ENCODE results near the gene COL6A3. TPM values are rescaled to one million over a fixed set of nuclear protein-coding genes. Genes with fewer than 3 reads are reported as not detected.

Gene COL6A3
- polyA plus RNA-seq, 3 donors, result 47.7 to 137 (median 66.2) TPM

- H3K27ac ChIP-seq (ENCODE audit: low read depth, low read length), result no peak overlapping the region
- 74 to 88% (median 83%) methylated on average over 6 of the region's 6 CpGs for WGBS, 3 donors
These were observed 32.3 kb upstream of the COL6A3 start for GRCh38 chr2:237446338-237446665.

- no peak overlapping the region for H3K27ac ChIP-seq (ENCODE audit: low read depth, low read length)
- WGBS, 3 donors, result 85 to 94% (median 89%) methylated on average over 26 of the region's 26 CpGs
These were observed 31.8 kb upstream of the COL6A3 start for GRCh38 chr2:237445611-237446337.

DNA sequence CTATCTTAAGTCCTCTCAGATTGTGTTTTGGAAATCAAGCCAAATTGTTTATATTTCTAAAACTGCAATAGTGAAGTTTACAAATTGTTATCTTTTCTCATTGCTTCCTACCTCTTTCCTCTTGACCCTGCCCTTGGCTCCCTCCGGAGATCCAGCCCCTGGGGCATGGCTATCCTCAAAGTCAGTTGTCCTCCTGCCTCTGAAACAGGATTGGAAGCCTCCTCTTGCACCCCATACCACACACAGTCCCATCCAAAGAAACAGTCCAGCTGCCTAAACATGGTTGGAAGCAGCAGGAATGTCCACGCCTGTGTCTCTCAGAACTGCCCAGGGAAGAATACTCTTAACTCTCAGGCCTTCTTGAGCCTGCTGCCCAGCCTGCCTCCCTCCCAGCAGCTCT, 30.1 kb upstream of the COL6A3 start:
- H3K27ac ChIP-seq (ENCODE audit: low read depth, low read length), result no peak overlapping the region
- 81 to 90% (median 89%) methylated on average over 2 of the region's 2 CpGs for WGBS, 3 donors

GRCh38 chr2:237441605-237442274, 27.8 kb upstream of the COL6A3 start:
- H3K27ac ChIP-seq (ENCODE audit: low read depth, low read length), result no peak overlapping the region
- 44 to 45% (median 45%) methylated on average over 2 of the region's 2 CpGs for WGBS, 3 donors

GRCh38 chr2:237440819-237441281, 26.9 kb upstream of the COL6A3 start:
- 38 to 49% (median 43%) methylated on average over 2 of the region's 2 CpGs for WGBS, 3 donors
- no peak overlapping the region for H3K27ac ChIP-seq (ENCODE audit: low read depth, low read length)

GRCh38 chr2:237438080-237438940, 24.3 kb upstream of the COL6A3 start:
- WGBS, 3 donors, result 34 to 58% (median 37%) methylated on average over 8 of the region's 8 CpGs

DNA sequence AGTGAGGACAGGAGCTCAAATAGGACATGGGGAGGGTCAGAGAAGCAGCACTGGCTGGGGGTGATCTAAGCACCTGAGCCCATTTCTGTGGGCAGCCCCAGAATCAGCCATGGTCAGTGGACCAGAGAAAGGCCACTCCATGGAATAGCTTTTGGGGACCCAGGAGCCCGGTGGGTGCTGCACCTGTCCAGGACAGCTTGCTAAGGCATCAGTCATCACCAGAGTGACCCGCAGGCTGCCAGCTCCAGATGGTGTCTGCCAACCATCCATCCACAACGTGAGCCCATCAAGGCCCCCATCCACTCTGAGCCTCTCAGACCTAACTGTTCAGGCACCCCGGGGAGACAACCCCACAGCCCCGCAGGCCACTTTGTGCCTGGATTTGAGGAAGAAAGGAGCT, 23.6 kb upstream of the COL6A3 start:
- WGBS, 3 donors, result 77 to 84% (median 77%) methylated on average over 5 of the region's 5 CpGs
- no peak overlapping the region for H3K27ac ChIP-seq (ENCODE audit: low read depth, low read length)

More at GRCh38 chr2:237438080-237438940, 24.3 kb upstream of the COL6A3 start:
- no peak overlapping the region for H3K27ac ChIP-seq (ENCODE audit: low read depth, low read length)

DNA sequence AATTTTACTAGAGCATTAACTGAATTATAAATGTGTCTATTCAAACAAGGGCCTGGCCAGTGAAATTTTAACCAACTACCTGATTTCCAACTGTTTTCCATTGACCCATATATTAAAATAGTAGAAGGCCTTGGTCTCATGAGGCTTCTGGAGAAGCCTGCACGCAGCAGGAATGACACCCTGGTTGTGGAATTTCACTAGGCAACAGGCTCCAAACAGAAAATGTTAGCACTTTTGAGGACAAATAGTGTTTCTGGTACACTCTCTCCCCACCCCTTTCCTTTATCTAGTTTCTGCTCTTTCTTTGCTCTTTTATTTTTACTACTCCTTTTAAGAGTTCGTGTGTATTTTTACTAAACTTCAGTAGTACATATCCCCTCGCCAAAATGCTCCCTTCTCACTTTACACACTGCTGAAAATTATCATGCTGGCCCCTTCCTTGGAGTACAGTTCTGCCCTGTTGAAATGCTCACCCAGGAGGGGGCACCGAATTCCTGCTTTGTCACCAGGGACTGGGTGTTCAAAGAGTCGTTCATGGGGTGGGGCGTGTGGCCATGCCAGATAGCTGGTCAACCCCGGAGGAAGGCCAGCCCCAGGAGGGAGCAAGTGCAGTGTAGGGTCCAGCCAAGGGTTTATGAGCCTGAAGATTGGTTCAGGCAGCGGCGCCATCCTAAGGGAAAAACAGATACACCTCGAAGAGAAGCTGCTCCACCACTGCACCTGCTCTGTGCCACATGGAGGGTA, 22.1 kb upstream of the COL6A3 start:
- H3K27ac ChIP-seq (ENCODE audit: low read depth, low read length), result no peak overlapping the region
- WGBS, 3 donors, result 69 to 71% (median 69%) methylated on average over 10 of the region's 10 CpGs

DNA sequence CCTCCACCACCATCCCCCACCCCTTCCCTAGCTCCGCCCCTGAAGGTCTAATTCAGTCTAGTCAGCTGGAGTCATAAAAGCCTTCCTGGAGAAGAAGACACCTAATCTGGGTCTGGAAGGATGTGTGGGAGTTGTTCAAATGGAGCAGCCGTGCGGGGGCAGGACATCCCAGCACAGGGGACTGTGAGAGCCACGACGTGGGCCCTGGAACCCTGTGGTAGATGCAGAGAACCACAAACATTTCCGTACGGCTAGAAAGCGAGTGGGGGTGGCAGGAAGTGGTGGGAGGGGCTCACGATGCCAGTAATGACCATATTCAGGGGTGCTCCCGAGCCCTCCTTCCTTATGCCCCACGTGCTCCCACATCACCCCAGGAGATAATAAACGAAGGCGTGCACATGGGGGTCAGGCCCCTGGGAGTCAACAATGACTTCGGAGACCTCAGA, 20.9 kb upstream of the COL6A3 start:
- H3K27ac ChIP-seq (ENCODE audit: low read depth, low read length), result no peak overlapping the region
- 19 to 45% (median 20%) methylated on average over 14 of the region's 14 CpGs for WGBS, 3 donors

DNA sequence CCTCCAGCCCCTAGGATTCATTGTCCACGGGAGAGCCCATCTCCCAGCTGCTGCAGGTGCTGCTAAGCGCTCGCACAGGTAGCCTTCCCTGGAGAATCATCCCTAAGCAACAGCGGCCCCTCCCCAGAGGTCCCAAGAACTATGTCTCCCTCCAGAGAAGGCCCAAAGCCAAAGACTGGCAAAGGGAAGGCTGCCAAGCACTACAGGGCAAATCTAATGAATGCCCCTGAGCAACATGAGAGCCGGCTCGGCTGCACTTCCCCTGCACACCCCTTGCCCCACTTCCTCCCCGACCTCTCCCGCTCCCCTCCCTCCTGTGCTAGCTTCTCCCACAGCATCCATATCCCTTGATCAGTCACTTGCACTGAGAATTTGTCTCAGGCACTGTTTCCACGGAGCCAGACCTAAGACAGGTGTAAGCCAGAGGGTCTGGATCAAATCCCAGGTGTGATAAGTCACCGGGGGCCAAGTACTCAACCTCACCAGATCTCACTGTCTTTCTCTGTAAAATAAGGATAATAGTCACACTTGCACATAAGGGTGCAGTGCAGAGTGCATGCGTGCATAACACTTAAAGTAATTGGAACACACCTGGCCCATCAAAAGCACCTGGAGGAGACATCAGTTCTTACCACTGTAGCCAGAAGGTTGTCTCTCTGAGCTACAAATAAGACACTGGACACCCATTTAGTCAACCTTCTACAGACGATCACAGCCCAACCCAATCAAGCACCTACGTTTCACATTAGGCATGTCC, 20.1 kb upstream of the COL6A3 start:
- 57 to 68% (median 65%) methylated on average over 13 of the region's 13 CpGs for WGBS, 3 donors
- H3K27ac ChIP-seq (ENCODE audit: low read depth, low read length), result no peak overlapping the region

DNA sequence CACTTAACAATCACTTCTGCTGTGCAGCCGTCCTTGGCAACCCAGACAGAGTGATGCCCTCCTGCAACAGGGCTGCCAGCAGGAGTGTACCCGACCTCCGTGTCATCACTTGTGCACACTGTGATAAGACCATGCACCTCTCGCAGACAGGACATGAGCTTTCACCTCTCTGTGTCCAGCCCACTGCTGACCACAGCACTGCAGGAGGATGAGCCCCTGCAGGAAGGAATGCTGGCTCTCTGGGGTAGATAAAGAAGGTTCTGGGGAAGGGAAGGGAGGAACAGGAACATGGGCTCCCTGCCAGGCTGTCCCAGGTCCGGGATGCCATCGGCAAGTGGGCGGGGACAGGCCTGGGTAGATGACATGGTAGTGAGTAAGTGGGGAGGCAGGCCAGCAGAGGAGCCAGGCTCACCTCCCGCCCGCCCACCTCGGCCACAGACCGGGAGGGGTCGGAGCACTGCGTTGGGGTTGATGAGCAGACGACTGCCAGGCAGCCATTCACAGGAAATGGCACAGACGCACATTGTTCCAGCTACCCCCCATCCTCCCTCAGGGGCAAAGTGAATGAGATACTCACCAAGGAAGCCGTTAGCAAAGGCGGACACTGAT, 18.6 kb upstream of the COL6A3 start:
- H3K27ac ChIP-seq (ENCODE audit: low read depth, low read length), result no peak overlapping the region
- WGBS, 3 donors, result 35 to 63% (median 54%) methylated on average over 17 of the region's 17 CpGs

GRCh38 chr2:237431837-237432236, 17.9 kb upstream of the COL6A3 start:
- H3K27ac ChIP-seq (ENCODE audit: low read depth, low read length), result no peak overlapping the region
- WGBS, 3 donors, result 88 to 96% (median 95%) methylated on average over 4 of the region's 4 CpGs

DNA sequence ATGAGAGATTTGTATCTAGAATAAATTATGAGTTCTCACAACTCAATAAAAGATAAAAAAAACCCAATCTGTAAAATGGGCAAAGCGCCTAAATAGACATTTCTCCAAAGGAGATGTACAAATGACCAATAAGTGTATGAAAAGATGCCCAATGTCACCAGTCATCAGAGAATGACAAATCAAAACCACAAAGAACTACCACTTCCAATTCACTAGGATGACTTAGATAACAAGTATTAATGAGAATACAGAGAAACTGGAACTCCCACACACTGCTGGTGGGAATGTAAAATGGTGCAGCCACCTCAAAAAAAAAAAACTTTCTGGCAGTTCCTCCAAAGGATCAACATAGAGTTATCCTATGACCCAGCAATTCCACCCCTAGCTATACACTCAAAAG, 17.4 kb upstream of the COL6A3 start:
- WGBS, 3 donors, result 86 to 94% (median 92%) methylated on average over 1 of the region's 1 CpG
- no peak overlapping the region for H3K27ac ChIP-seq (ENCODE audit: low read depth, low read length)

DNA sequence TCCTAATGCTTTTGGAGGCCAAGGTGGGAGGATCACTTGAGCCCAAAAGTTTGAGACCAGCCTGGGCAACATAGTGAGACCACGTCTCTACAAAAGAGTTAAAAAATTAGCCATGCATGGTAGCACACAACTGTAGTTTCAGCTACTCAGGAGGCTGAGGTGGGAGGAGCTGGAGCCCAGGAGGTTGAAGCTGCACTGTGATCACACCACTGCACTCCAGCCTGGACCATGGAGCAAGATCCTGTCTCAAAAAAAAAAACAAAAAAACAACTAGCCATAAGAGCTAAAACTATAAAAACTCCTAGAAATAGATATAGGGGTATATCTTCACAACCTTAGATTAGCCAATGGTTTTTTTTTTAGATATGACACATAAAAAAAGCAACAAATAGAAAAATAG, 16.9 kb upstream of the COL6A3 start:
- WGBS, 3 donors, result 79 to 93% (median 84%) methylated on average over 1 of the region's 1 CpG
- no peak overlapping the region for H3K27ac ChIP-seq (ENCODE audit: low read depth, low read length)

GRCh38 chr2:237429753-237430152, 15.8 kb upstream of the COL6A3 start:
- H3K27ac ChIP-seq (ENCODE audit: low read depth, low read length), result no peak overlapping the region
- WGBS, 3 donors, result 59 to 79% (median 67%) methylated on average over 3 of the region's 3 CpGs

GRCh38 chr2:237427769-237428506, 14.0 kb upstream of the COL6A3 start:
- H3K27ac ChIP-seq (ENCODE audit: low read depth, low read length), result no peak overlapping the region
- 84 to 94% (median 94%) methylated on average over 5 of the region's 5 CpGs for WGBS, 3 donors

GRCh38 chr2:237426517-237426916, 12.6 kb upstream of the COL6A3 start:
- 94 to 98% (median 96%) methylated on average over 1 of the region's 1 CpG for WGBS, 3 donors
- H3K27ac ChIP-seq (ENCODE audit: low read depth, low read length), result no peak overlapping the region

Data from adipose tissue (tissue), 3 donors.